ENCODE results near the gene PPP6R1. TPM values are rescaled to one million over a fixed set of nuclear protein-coding genes. Genes with fewer than 3 reads are reported as not detected.
A peak's percentile ranks its signal among the peaks of the same experiment; 100 is the strongest.

Gene PPP6R1
- total and polyA plus RNA-seq, 2 of the 13 experiments (the other 11 are each of a cell fraction or from before 2014, with no cell fraction given): 25.8 to 54.0 TPM

GRCh38 chr19:55258828-55259539 is at the start of gene PPP6R1 (continued):
- TF ChIP-seq ZNF468 (CRISPR knock-in tag; IDR thresholded peaks at IDR 0.05) (no peak), EP300 (IDR thresholded peaks at IDR 0.05; ENCODE audit: low read depth in 2 of 2, low read length in 2 of 2) (peak; percentile 58 to 89; a peak in 3 of 4 replicates), EP300 (CRISPR knock-in tag; IDR thresholded peaks at IDR 0.05; ENCODE audit: borderline replicate concordance) (peak; percentile 53; the same call in 1 of the 2 replicates), PRDM4 (CRISPR knock-in tag; IDR thresholded peaks at IDR 0.05; ENCODE audit: borderline replicate concordance) (no peak), MTA3 (CRISPR knock-in tag; IDR thresholded peaks at IDR 0.05) (no peak), IRF2 (CRISPR knock-in tag; IDR thresholded peaks at IDR 0.05) (peak; percentile 94), ZNF33A (CRISPR knock-in tag; IDR thresholded peaks at IDR 0.05; ENCODE audit: borderline replicate concordance) (no peak; the same call in 1 of the 2 replicates), ZNF124 (CRISPR knock-in tag; IDR thresholded peaks at IDR 0.05) (0 out of 2 replicates have a peak, but pooled peaks have one; percentile 82), SMYD3 (CRISPR knock-in tag; IDR thresholded peaks at IDR 0.05) (peak; percentile 72; the same call in 1 of the 2 replicates), TCF7L2 (IDR thresholded peaks at IDR 0.05; ENCODE audit: low read depth, low read length) (no peak), DRAP1 (CRISPR knock-in tag; IDR thresholded peaks at IDR 0.05) (peak; percentile 82), ZNF777 (CRISPR knock-in tag; IDR thresholded peaks at IDR 0.05) (no peak; the same call in none of the 2 replicates), CHD4 (IDR thresholded peaks at IDR 0.05; ENCODE audit: borderline replicate concordance, low read length) (no peak), HDAC2 (CRISPR knock-in tag; IDR thresholded peaks at IDR 0.05) (peak; percentile 90), GFI1 (CRISPR knock-in tag; IDR thresholded peaks at IDR 0.05; ENCODE audit: borderline replicate concordance) (no peak; the same call in 1 of the 2 replicates), TBP (CRISPR knock-in tag; IDR thresholded peaks at IDR 0.05) (peak; percentile 24; the same call in 1 of the 2 replicates), MED8 (CRISPR knock-in tag; IDR thresholded peaks at IDR 0.05; ENCODE audit: insufficient replicate concordance) (peak; percentile 80), ZNF557 (CRISPR knock-in tag; IDR thresholded peaks at IDR 0.05) (no peak), SAP130 (CRISPR knock-in tag; IDR thresholded peaks at IDR 0.05; ENCODE audit: low read depth) (peak; percentile 97), PITX1 (CRISPR knock-in tag; IDR thresholded peaks at IDR 0.05) (peak; percentile 84; the same call in 1 of the 2 replicates), DDIT3 (CRISPR knock-in tag; IDR thresholded peaks at IDR 0.05) (no peak; the same call in 1 of the 2 replicates), CBX5 (CRISPR knock-in tag; IDR thresholded peaks at IDR 0.05; ENCODE audit: borderline replicate concordance) (peak; percentile 89)
- TF ChIP-seq, protein P1, sequence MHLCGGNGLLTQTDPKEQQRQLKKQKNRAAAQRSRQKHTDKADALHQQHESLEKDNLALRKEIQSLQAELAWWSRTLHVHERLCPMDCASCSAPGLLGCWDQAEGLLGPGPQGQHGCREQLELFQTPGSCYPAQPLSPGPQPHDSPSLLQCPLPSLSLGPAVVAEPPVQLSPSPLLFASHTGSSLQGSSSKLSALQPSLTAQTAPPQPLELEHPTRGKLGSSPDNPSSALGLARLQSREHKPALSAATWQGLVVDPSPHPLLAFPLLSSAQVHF (CRISPR knock-in tag; IDR thresholded peaks at IDR 0.05): no peak
- TF ChIP-seq, protein P2, sequence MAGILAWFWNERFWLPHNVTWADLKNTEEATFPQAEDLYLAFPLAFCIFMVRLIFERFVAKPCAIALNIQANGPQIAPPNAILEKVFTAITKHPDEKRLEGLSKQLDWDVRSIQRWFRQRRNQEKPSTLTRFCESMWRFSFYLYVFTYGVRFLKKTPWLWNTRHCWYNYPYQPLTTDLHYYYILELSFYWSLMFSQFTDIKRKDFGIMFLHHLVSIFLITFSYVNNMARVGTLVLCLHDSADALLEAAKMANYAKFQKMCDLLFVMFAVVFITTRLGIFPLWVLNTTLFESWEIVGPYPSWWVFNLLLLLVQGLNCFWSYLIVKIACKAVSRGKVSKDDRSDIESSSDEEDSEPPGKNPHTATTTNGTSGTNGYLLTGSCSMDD (CRISPR knock-in tag; IDR thresholded peaks at IDR 0.05): no peak
- TF ChIP-seq, protein P3, sequence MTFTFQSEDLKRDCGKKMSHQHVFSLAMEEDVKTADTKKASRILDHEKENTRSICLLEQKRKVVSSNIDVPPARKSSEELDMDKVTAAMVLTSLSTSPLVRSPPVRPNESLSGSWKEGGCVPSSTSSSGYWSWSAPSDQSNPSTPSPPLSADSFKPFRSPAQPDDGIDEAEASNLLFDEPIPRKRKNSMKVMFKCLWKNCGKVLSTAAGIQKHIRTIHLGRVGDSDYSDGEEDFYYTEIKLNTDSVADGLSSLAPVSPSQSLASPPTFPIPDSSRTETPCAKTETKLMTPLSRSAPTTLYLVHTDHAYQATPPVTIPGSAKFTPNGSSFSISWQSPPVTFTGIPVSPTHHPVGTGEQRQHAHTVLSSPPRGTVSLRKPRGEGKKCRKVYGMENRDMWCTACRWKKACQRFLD (CRISPR knock-in tag; IDR thresholded peaks at IDR 0.05; ENCODE audit: borderline replicate concordance): no peak
